AG20443 (cell line): ENCODE results near the gene HSPA12B.

Experiments
- DNase-seq: peaks from one replicate; pipeline ENCODE4 v3.0.0; 2012; ENCODE audit warnings: low spot score, mixed read lengths

HSPA12B gene

GRCh38 chr20:3729811-3730540 is 2.5 kb upstream of the HSPA12B start:
- no peak for DNase-seq

GRCh38 chr20:3730803-3731672 is 1.4 kb upstream of the HSPA12B start:
- DNase-seq, result no peak

- DNase-seq, result no peak
Observed at GRCh38 chr20:3731944-3732326, 550 bp upstream of the HSPA12B start.

- DNase-seq, result no peak
Observed at GRCh38 chr20:3733119-3733995, 872 bp downstream of the HSPA12B start.

- DNase-seq, result no peak
Observed at GRCh38 chr20:3734111-3734843, 1.8 kb downstream of the HSPA12B start.

GRCh38 chr20:3735768-3736167 is 3.3 kb downstream of the HSPA12B start:
- no peak for DNase-seq

GRCh38 chr20:3738111-3739053 is 5.9 kb downstream of the HSPA12B start:
- DNase-seq, result no peak

GRCh38 chr20:3739054-3739925 is 6.8 kb downstream of the HSPA12B start:
- DNase-seq, result no peak

GRCh38 chr20:3739926-3740451 is 7.5 kb downstream of the HSPA12B start:
- DNase-seq, result no peak

- no peak for DNase-seq
Observed at GRCh38 chr20:3740615-3741301, 8.3 kb downstream of the HSPA12B start.

GRCh38 chr20:3741836-3742458 is 9.5 kb downstream of the HSPA12B start:
- no peak for DNase-seq

- no peak for DNase-seq
Observed at GRCh38 chr20:3743251-3743650, 10.8 kb downstream of the HSPA12B start.

- DNase-seq, result no peak
Observed at GRCh38 chr20:3744037-3744436, 11.6 kb downstream of the HSPA12B start.

GRCh38 chr20:3744806-3745685 is 12.6 kb downstream of the HSPA12B start:
- peak; percentile 47 for DNase-seq

- no peak for DNase-seq
Observed at GRCh38 chr20:3745686-3746173, 13.2 kb downstream of the HSPA12B start.

GRCh38 chr20:3747471-3747870 is 15.0 kb downstream of the HSPA12B start:
- DNase-seq, result no peak

- no peak for DNase-seq
Observed at GRCh38 chr20:3748073-3748472, 15.6 kb downstream of the HSPA12B start.
